ENCODE results near the gene TLL2.

GRCh38 chr10:96339956-96340904, 173.5 kb downstream of the TLL2 start:
- TF ChIP-seq CTCF (IDR thresholded peaks at IDR 0.05), result peak in 5 of 6 experiments; percentile 35 to 66 (median 48)
- no peak for TF ChIP-seq POLR2A (IDR thresholded peaks at IDR 0.05)
